ENCODE measurements around the gene MEGF6. TPM values are rescaled to one million over a fixed set of nuclear protein-coding genes. Genes with fewer than 3 reads are reported as not detected.

MEGF6 gene
- total RNA-seq, 1 donor from 2014 or later, result 209 TPM

GRCh38 chr1:3571263-3571662, 40.0 kb downstream of the MEGF6 start:
- DNase-seq (ENCODE audit: low spot score in 2 of 2, unreplicated experiment in 2 of 2), result no peak

GRCh38 chr1:3570066-3570986, 41.0 kb downstream of the MEGF6 start:
- Mint-ChIP-seq H3K4me1 (peaks cover 5% of the 10 kb centered on the region), H3K27me3 (ENCODE audit: low read depth) (no peaks in the 10 kb centered on the region), H3K27ac (no peak overlapping the region), H3K36me3 (peaks cover 7% of the 10 kb centered on the region), H3K9me3 (peaks cover under 1% of the 10 kb centered on the region), H3K4me3 (no peak overlapping the region)
- no peak for DNase-seq (ENCODE audit: low spot score in 2 of 2, unreplicated experiment in 2 of 2)
- no peak for TF ChIP-seq CTCF (IDR thresholded peaks at IDR 0.05; ENCODE audit: unreplicated experiment)

More at GRCh38 chr1:3571263-3571662, 40.0 kb downstream of the MEGF6 start:
- Mint-ChIP-seq H3K9me3 (peaks cover 3% of the 10 kb centered on the region), H3K27ac (no peak overlapping the region), H3K36me3 (peaks cover 12% of the 10 kb centered on the region), H3K4me3 (no peak overlapping the region), H3K4me1 (peaks cover 2% of the 10 kb centered on the region), H3K27me3 (ENCODE audit: low read depth) (no peaks in the 10 kb centered on the region)
- TF ChIP-seq CTCF (IDR thresholded peaks at IDR 0.05; ENCODE audit: unreplicated experiment), result no peak

- Mint-ChIP-seq H3K27ac (no peak overlapping the region), H3K4me3 (no peak overlapping the region), H3K36me3 (peaks cover 2% of the 10 kb centered on the region), H3K27me3 (ENCODE audit: low read depth) (no peaks in the 10 kb centered on the region), H3K9me3 (no peaks in the 10 kb centered on the region), H3K4me1 (peaks cover 8% of the 10 kb centered on the region)
- TF ChIP-seq CTCF (IDR thresholded peaks at IDR 0.05; ENCODE audit: unreplicated experiment), result no peak
- no peak for DNase-seq (ENCODE audit: low spot score in 2 of 2, unreplicated experiment in 2 of 2)
These were observed 41.9 kb downstream of the MEGF6 start for GRCh38 chr1:3569436-3569835.

- Mint-ChIP-seq H3K4me3 (no peak overlapping the region), H3K27ac (no peak overlapping the region), H3K4me1 (peaks cover 6% of the 10 kb centered on the region), H3K27me3 (ENCODE audit: low read depth) (no peaks in the 10 kb centered on the region), H3K9me3 (no peaks in the 10 kb centered on the region), H3K36me3 (no peaks in the 10 kb centered on the region)
- TF ChIP-seq CTCF (IDR thresholded peaks at IDR 0.05; ENCODE audit: unreplicated experiment), result no peak
- no peak for DNase-seq (ENCODE audit: low spot score in 2 of 2, unreplicated experiment in 2 of 2)
These were observed 42.4 kb downstream of the MEGF6 start for GRCh38 chr1:3568815-3569435.

- DNase-seq (ENCODE audit: low spot score in 2 of 2, unreplicated experiment in 2 of 2), result no peak
- H3K27me3 Mint-ChIP-seq (ENCODE audit: low read depth), result no peaks in the 10 kb centered on the region
These were observed 44.1 kb downstream of the MEGF6 start for GRCh38 chr1:3566951-3567804.

More at GRCh38 chr1:3566951-3567804, 44.1 kb downstream of the MEGF6 start:
- H3K9me3 Mint-ChIP-seq, result no peaks in the 10 kb centered on the region
- no peak for TF ChIP-seq CTCF (IDR thresholded peaks at IDR 0.05; ENCODE audit: unreplicated experiment)
- no peaks in the 10 kb centered on the region for H3K36me3 Mint-ChIP-seq
- no peak overlapping the region for H3K4me3 Mint-ChIP-seq
- H3K27ac Mint-ChIP-seq, result no peak overlapping the region
- peaks cover 8% of the 10 kb centered on the region for H3K4me1 Mint-ChIP-seq
